Activated naive CD8-positive, alpha-beta T cell treated with anti-CD3 and anti-CD28 coated beads, Interleukin-2, amount 10 ng/mL, durations not matched to agents 7 days and 5 days (primary cell): ENCODE measurements around the gene PEX5. TPM values are rescaled to one million over a fixed set of nuclear protein-coding genes. Genes with fewer than 3 reads are reported as not detected.

Source experiments
- ATAC-seq: fragments of 150-1000 bp; cut with Tn5 transposase; one replicate; pipeline ENCODE4 v1.10.0; 2021; ENCODE audit warnings: low read depth, moderate library complexity
- POLR2A ChIA-PET: fragments of 350-600 bp; sonication (Branson Sonifier 250); formaldehyde crosslinking; loops from one replicate; lab custom pipeline; 2021; ENCODE audit warnings: antibody characterized with exemption; lab: Charles Lee
- DNase-seq: peaks from one replicate; pipeline ENCODE4 v3.0.0; 2021
- H3K27ac Mint-ChIP-seq: one replicate; pipeline ENCODE4 v1.8.0; 2022; ENCODE audit warnings: mild to moderate bottlenecking, mixed read lengths
- H3K27me3 Mint-ChIP-seq: one replicate; pipeline ENCODE4 v1.8.0; 2022; ENCODE audit warnings: mild to moderate bottlenecking, moderate library complexity, mixed read lengths
- H3K36me3 Mint-ChIP-seq: one replicate; pipeline ENCODE4 v1.8.0; 2021; ENCODE audit warnings: mild to moderate bottlenecking, mixed read lengths
- H3K4me1 Mint-ChIP-seq: one replicate; pipeline ENCODE4 v1.8.0; 2021; ENCODE audit warnings: mixed read lengths
- H3K4me3 Mint-ChIP-seq: one replicate; pipeline ENCODE4 v1.8.0; 2022; ENCODE audit warnings: mild to moderate bottlenecking, moderate library complexity, mixed read lengths
- H3K9me3 Mint-ChIP-seq: one replicate; pipeline ENCODE4 v1.8.0; 2021; ENCODE audit warnings: mixed read lengths
- total RNA-seq, 2 experiments: library from RNA; stranded (reverse); gene quantifications; one replicate each; pipeline ENCODE4 v1.2.3, GENCODE V29; 2021

The PEX5 gene
- total RNA-seq, 2 experiments from 2014 or later: 21.1 to 23.0 TPM

- Mint-ChIP-seq H3K4me3 (no peak overlapping the region), H3K36me3 (peaks cover 18% of the 10 kb centered on the region), H3K27me3 (no peaks in the 10 kb centered on the region), H3K4me1 (peaks cover 8% of the 10 kb centered on the region), H3K9me3 (no peaks in the 10 kb centered on the region), H3K27ac (no peak overlapping the region)
- ATAC-seq: no peak
- POLR2A ChIA-PET: no interaction called here
- DNase-seq: no peak
These were observed 36.7 kb upstream of the PEX5 start for GRCh38 chr12:7152818-7153217.

GRCh38 chr12:7154042-7154441 is 35.4 kb upstream of the PEX5 start:
- Mint-ChIP-seq H3K36me3 (peaks cover 10% of the 10 kb centered on the region), H3K9me3 (no peaks in the 10 kb centered on the region), H3K27ac (peak overlapping the region; percentile 60), H3K4me1 (no peaks in the 10 kb centered on the region), H3K27me3 (no peaks in the 10 kb centered on the region), H3K4me3 (no peak overlapping the region)
- DNase-seq (no peak), ATAC-seq (no peak)
- POLR2A ChIA-PET: no interaction called here

DNA sequence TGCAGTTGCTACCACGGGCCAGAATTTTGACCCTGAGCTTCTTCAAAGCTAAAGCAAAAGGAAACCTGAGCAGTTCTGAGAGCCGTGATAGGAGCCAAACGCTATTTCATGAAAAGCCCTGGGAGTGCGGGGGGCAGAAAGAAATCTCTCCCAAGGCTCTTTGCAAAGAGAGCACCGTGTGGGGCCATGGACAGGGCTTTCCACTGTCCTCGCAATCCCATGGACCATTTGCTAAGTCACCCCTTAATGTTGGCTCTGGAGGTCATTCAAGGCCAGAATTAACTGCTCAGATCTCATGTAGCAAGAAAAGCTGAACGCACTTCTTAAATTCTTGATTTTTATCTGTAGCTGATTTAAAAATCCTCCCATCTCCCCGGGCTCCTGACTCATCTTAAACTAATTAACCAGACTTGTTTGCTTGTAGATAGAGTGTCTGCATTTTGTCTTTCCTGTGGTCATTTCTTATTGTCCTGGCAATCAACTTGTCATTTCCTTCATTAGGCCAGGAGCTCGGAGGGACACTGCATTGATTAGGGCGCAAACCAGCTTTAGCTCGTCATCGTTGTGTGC is 34.5 kb upstream of the PEX5 start:
- H3K4me3 Mint-ChIP-seq: no peak overlapping the region
- no peaks in the 10 kb centered on the region for H3K4me1 Mint-ChIP-seq
- POLR2A ChIA-PET: interaction anchor here (1.2 kb wide), 1 partner anchor 34 kb away, joined by 3 read pairs; the partner anchor contains the start of gene PEX5
- no peak for DNase-seq
- no peak overlapping the region for H3K27ac Mint-ChIP-seq
- no peaks in the 10 kb centered on the region for H3K9me3 Mint-ChIP-seq
- H3K27me3 Mint-ChIP-seq: no peaks in the 10 kb centered on the region
- ATAC-seq: no peak
- H3K36me3 Mint-ChIP-seq: peaks cover 7% of the 10 kb centered on the region

GRCh38 chr12:7155471-7156034 is 33.9 kb upstream of the PEX5 start:
- peaks cover 4% of the 10 kb centered on the region for H3K36me3 Mint-ChIP-seq
- no peak overlapping the region for H3K27ac Mint-ChIP-seq

GRCh38 chr12:7156259-7157197 is 33.0 kb upstream of the PEX5 start:
- POLR2A ChIA-PET: no interaction called here
- no peak for ATAC-seq
- H3K4me3 Mint-ChIP-seq: no peak overlapping the region
- H3K27me3 Mint-ChIP-seq: peaks cover 2% of the 10 kb centered on the region
- DNase-seq: no peak
- H3K27ac Mint-ChIP-seq: peak overlapping the region; percentile 17
- no peaks in the 10 kb centered on the region for H3K9me3 Mint-ChIP-seq
- H3K36me3 Mint-ChIP-seq: peaks cover 4% of the 10 kb centered on the region
- H3K4me1 Mint-ChIP-seq: no peaks in the 10 kb centered on the region

More at GRCh38 chr12:7155471-7156034, 33.9 kb upstream of the PEX5 start:
- H3K27me3 Mint-ChIP-seq: no peaks in the 10 kb centered on the region
- POLR2A ChIA-PET: interaction anchor here (1.2 kb wide), 1 partner anchor 34 kb away, joined by 3 read pairs; the partner anchor contains the start of gene PEX5
- ATAC-seq (no peak), DNase-seq (no peak)
- no peaks in the 10 kb centered on the region for H3K4me1 Mint-ChIP-seq
- no peak overlapping the region for H3K4me3 Mint-ChIP-seq
- H3K9me3 Mint-ChIP-seq: no peaks in the 10 kb centered on the region

DNA sequence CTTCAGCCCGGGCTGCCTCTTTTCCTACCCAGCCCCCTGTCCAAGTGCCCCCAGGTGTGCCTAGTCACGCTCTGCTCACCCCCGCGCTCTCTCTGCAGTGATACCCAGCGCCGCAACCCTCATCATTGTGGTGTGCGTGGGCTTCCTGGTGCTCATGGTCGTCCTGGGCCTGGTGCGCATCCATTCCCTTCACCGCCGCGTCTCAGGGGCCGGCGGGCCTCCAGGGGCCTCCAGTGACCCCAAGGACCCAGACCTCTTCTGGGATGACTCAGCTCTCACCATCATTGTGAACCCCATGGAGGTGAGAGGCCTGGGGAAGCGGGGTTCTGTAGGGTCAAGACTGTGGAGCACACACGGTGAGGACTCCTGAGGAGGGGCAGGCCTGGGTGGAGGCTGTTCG is 32.1 kb upstream of the PEX5 start:
- no peak overlapping the region for H3K27ac Mint-ChIP-seq
- H3K9me3 Mint-ChIP-seq: no peaks in the 10 kb centered on the region
- H3K4me1 Mint-ChIP-seq: no peaks in the 10 kb centered on the region
- H3K36me3 Mint-ChIP-seq: peaks cover 4% of the 10 kb centered on the region
- POLR2A ChIA-PET: no interaction called here
- peaks cover 6% of the 10 kb centered on the region for H3K27me3 Mint-ChIP-seq
- H3K4me3 Mint-ChIP-seq: no peak overlapping the region
- ATAC-seq (no peak), DNase-seq (no peak)

DNA sequence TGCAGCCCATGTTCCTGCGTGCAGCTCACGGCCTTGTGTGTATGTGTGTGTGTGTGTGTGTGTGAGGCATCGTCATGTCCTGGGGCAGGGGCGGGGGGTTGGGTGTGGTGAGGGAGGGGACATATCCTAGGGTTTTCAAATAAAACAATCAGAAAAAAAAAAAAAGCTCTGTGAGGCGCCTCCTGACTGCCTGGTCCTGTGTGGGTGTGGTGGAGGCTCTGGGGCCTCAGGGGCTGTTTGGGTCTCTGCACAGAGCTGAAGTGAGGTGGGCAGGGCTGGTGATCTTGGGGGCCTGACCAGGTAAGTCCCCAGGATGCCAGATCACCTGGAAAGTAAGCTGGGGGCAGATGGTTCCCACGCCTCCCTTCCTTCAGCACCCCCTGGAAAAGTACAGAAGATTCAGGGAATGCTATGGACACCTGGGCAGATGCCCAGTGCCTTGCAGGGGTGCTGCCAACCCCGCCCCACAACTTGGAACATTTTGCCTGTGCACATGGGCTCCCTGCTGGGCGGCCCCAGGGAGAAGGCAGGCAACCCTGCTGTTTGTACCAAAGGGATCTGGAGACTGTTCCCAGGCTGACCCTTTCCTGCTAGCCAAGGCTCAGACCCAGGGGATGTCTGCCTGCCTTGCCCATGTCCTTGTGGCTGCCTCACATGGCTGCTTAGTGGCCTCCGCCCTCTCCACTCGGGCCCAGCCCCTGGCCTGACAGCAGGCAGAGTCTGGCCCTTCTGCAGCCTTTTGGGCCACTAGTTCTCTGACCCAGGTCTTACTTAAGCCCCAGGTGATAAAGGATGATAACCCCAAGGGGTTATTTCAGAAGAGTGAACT is 30.5 kb upstream of the PEX5 start:
- POLR2A ChIA-PET: no interaction called here
- H3K4me1 Mint-ChIP-seq: peaks cover 6% of the 10 kb centered on the region
- DNase-seq: no peak
- H3K9me3 Mint-ChIP-seq: no peaks in the 10 kb centered on the region
- H3K27ac Mint-ChIP-seq: no peak overlapping the region
- peaks cover 4% of the 10 kb centered on the region for H3K36me3 Mint-ChIP-seq
- ATAC-seq: no peak
- no peak overlapping the region for H3K4me3 Mint-ChIP-seq
- H3K27me3 Mint-ChIP-seq: peaks cover 19% of the 10 kb centered on the region

DNA sequence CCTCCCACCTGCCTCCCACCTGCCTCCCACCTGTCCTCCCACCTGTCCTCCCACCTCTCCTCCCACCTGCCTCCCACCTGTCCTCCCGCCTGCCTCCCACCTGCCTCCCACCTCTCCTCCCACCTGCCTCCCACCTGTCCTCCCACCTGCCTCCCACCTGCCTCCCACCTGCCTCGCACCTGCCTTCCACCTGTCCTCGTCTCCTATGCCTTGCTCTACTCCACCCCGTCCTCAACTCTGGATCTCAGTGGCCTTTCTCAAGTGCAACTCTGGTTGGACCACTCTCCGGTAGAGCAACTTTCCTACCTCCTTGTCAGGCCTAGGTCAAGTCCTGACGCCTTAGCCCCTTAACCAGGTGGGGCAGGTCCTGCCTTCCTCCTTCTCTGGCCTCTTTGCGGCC is 29.3 kb upstream of the PEX5 start:
- Mint-ChIP-seq H3K4me1 (peaks cover 6% of the 10 kb centered on the region), H3K27me3 (peaks cover 20% of the 10 kb centered on the region), H3K9me3 (no peaks in the 10 kb centered on the region), H3K4me3 (no peak overlapping the region), H3K27ac (no peak overlapping the region), H3K36me3 (no peaks in the 10 kb centered on the region)
- DNase-seq (no peak), ATAC-seq (no peak)
- POLR2A ChIA-PET: no interaction called here

- no peak overlapping the region for H3K4me3 Mint-ChIP-seq
- H3K27ac Mint-ChIP-seq: no peak overlapping the region
- no peaks in the 10 kb centered on the region for H3K9me3 Mint-ChIP-seq
- ATAC-seq (no peak), DNase-seq (no peak)
- POLR2A ChIA-PET: no interaction called here
- peaks cover 6% of the 10 kb centered on the region for H3K4me1 Mint-ChIP-seq
- no peaks in the 10 kb centered on the region for H3K36me3 Mint-ChIP-seq
- H3K27me3 Mint-ChIP-seq: peaks cover 29% of the 10 kb centered on the region
These were observed 28.2 kb upstream of the PEX5 start for GRCh38 chr12:7161327-7161726.

DNA sequence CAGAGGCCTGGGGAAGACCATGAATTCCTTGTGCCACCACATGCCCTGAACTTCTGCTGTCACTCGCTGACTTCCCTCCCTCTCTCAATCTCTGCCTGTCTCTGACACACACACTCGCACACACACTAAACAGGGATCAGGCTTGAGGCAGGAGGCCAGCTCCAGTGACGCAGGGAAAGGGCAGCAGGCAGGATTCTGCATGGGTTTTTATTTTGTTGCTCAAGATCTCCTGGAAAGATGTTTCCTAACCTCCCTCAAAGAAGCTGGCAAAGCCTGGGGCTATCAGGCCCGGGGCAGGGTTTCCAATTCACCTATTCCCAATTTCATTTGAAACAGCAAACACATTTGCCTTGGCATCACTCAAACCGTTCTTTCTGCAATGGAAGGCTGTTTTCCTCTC is 27.7 kb upstream of the PEX5 start:
- Mint-ChIP-seq H3K4me3 (no peak overlapping the region), H3K4me1 (peaks cover 6% of the 10 kb centered on the region), H3K36me3 (no peaks in the 10 kb centered on the region), H3K27ac (no peak overlapping the region), H3K27me3 (peaks cover 29% of the 10 kb centered on the region), H3K9me3 (peaks cover 3% of the 10 kb centered on the region)
- ATAC-seq (no peak), DNase-seq (no peak)
- POLR2A ChIA-PET: interaction anchor here (0.6 kb wide), 1 partner anchor 138 kb away, joined by 4 read pairs; no protein-coding TSS in a partner anchor

DNA sequence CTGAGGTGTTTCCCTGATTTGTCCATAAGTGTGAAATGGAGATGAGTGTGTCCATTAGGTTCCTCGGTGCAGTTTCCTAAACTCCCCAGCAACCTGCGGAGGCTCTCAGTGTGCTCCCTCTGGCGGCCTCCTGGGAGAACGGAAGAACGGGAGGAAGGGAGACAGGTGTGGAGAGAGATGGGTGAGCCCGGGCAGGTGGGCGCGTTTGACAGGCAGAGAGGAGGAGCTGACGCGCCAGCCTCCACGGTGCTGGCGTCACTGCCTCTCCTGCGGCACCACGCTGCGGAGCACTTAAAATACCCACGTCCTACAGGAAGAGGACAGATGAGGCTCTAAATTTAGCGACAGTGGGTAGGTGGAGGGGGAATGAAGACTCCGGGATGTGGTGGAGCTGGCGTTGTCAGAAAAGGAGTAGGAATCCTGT is 26.8 kb upstream of the PEX5 start:
- H3K36me3 Mint-ChIP-seq: peaks cover 1% of the 10 kb centered on the region
- ATAC-seq (peak; percentile 66), DNase-seq (no peak)
- H3K9me3 Mint-ChIP-seq: peaks cover 6% of the 10 kb centered on the region
- peak overlapping the region; percentile 31 for H3K4me3 Mint-ChIP-seq
- POLR2A ChIA-PET: interaction anchor here (0.9 kb wide), 1 partner anchor 219 kb away, joined by 3 read pairs; the partner anchor contains the start of genes C12orf57 and RNU7-1
- peaks cover 6% of the 10 kb centered on the region for H3K4me1 Mint-ChIP-seq
- H3K27me3 Mint-ChIP-seq: peaks cover 29% of the 10 kb centered on the region
- no peak overlapping the region for H3K27ac Mint-ChIP-seq

DNA sequence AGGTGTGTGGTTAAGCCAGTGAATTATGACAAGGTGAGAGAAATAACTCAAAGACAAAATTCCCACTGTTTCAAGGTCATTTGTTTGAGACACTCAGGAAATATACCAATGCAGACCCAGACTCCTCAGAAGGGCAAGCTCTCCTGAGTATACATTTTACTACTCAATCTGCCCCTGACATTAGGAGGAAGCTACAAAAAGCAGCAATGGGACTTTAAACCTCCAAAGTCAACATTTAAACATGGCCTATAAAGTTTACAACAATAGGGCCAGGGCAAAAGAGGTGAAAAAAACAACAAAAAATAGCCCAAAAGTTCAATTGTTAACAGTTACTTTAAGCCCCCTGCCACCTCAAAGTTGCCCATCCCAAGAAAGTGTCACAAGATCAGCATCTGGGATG is 19.5 kb upstream of the PEX5 start:
- no peak overlapping the region for H3K27ac Mint-ChIP-seq
- DNase-seq: no peak
- POLR2A ChIA-PET: no interaction called here
- peaks cover 24% of the 10 kb centered on the region for H3K9me3 Mint-ChIP-seq
- peaks cover 1% of the 10 kb centered on the region for H3K36me3 Mint-ChIP-seq
- H3K4me1 Mint-ChIP-seq: no peaks in the 10 kb centered on the region
- H3K4me3 Mint-ChIP-seq: no peak overlapping the region
- no peak for ATAC-seq
- H3K27me3 Mint-ChIP-seq: peaks cover 27% of the 10 kb centered on the region

- peaks cover 1% of the 10 kb centered on the region for H3K36me3 Mint-ChIP-seq
- no peaks in the 10 kb centered on the region for H3K4me1 Mint-ChIP-seq
- H3K27me3 Mint-ChIP-seq: peaks cover 27% of the 10 kb centered on the region
- ATAC-seq (no peak), DNase-seq (no peak)
- POLR2A ChIA-PET: no interaction called here
- no peak overlapping the region for H3K4me3 Mint-ChIP-seq
- H3K27ac Mint-ChIP-seq: no peak overlapping the region
- H3K9me3 Mint-ChIP-seq: peaks cover 21% of the 10 kb centered on the region
These were observed 17.6 kb upstream of the PEX5 start for GRCh38 chr12:7171854-7172253.
